SK-N-SH treated with all-trans-retinoic acid at 6 μM for 48 hours (cell line): ENCODE results near the gene ARHGEF10L.

Experiments
- ATAC-seq: fragments of 200-7000 bp; cut with Tn5 transposase; 3 replicates; pipeline ENCODE4 v1.9.1; 2020; ENCODE audit warnings: mild to moderate bottlenecking, moderate library complexity
- ARNTL ChIP-seq: fragments of 450-650 bp; formaldehyde crosslinking; IDR thresholded peaks from 2 replicates; pipeline ENCODE4 v1.5.0; 2020; ENCODE audit warnings: low read depth, mild to moderate bottlenecking, moderate library complexity, borderline replicate concordance
- BACH2 ChIP-seq: fragments of 250-450 bp; sonication (Bioruptor Pico); IDR thresholded peaks from 2 replicates; pipeline ENCODE4 v1.9.0; 2021; ENCODE audit warnings: mild to moderate bottlenecking, borderline replicate concordance
- CSDC2 ChIP-seq: fragments of 250-450 bp; sonication (Bioruptor Pico); IDR thresholded peaks from 2 replicates; pipeline ENCODE4 v1.5.0; 2020; ENCODE audit warnings: mild to moderate bottlenecking, moderate library complexity
- ESRRG ChIP-seq: fragments of 250-450 bp; sonication (Bioruptor Pico); IDR thresholded peaks from 2 replicates; pipeline ENCODE4 v1.6.1; 2021; ENCODE audit warnings: mild to moderate bottlenecking
- GLIS3 ChIP-seq: fragments of 250-450 bp; sonication (Bioruptor Pico); IDR thresholded peaks from 2 replicates; pipeline ENCODE4 v1.5.0; 2020; ENCODE audit warnings: mild to moderate bottlenecking, moderate library complexity
- ISL1 ChIP-seq: fragments of 250-450 bp; sonication (Bioruptor Pico); IDR thresholded peaks from 2 replicates; pipeline ENCODE4 v2.1.2; 2022; ENCODE audit warnings: mild to moderate bottlenecking, moderate library complexity
- OSR1 ChIP-seq: fragments of 250-450 bp; sonication (Bioruptor Pico); IDR thresholded peaks from 2 replicates; pipeline ENCODE4 v1.8.0; 2022; ENCODE audit warnings: moderate library complexity, mild to moderate bottlenecking, inconsistent platforms
- PPARA ChIP-seq: fragments of 250-450 bp; sonication (Bioruptor Pico); IDR thresholded peaks from 2 replicates; pipeline ENCODE4 v1.5.0; 2020; ENCODE audit warnings: mild to moderate bottlenecking, borderline replicate concordance
- RARB ChIP-seq: fragments of 250-450 bp; sonication (Bioruptor Pico); IDR thresholded peaks from 2 replicates; pipeline ENCODE4 v1.8.0; 2021; ENCODE audit warnings: mild to moderate bottlenecking, moderate library complexity
- SNAI2 ChIP-seq: fragments of 250-450 bp; sonication (Bioruptor Pico); IDR thresholded peaks from 2 replicates; pipeline ENCODE4 v1.5.0; 2020; ENCODE audit warnings: mild to moderate bottlenecking, moderate library complexity
- TCF4 ChIP-seq: fragments of 250-450 bp; sonication (Bioruptor Pico); IDR thresholded peaks from 2 replicates; pipeline ENCODE4 v1.8.0; 2021; ENCODE audit warnings: mild to moderate bottlenecking, moderate library complexity, borderline replicate concordance
- TOX ChIP-seq: fragments of 250-450 bp; sonication (Bioruptor Pico); IDR thresholded peaks from 2 replicates; pipeline ENCODE4 v1.8.0; 2021; ENCODE audit warnings: mild to moderate bottlenecking, moderate library complexity, borderline replicate concordance
- ZC3H10 ChIP-seq: fragments of 250-450 bp; sonication (Bioruptor Pico); IDR thresholded peaks from 2 replicates; pipeline ENCODE4 v1.5.1; 2021; ENCODE audit warnings: mild to moderate bottlenecking, moderate library complexity
- ZFP3 ChIP-seq: fragments of 250-450 bp; sonication (Bioruptor Pico); IDR thresholded peaks from 2 replicates; pipeline ENCODE4 v1.5.0; 2020; ENCODE audit warnings: mild to moderate bottlenecking, moderate library complexity
- ZFP30 ChIP-seq: fragments of 450-650 bp; formaldehyde crosslinking; IDR thresholded peaks from 2 replicates; pipeline ENCODE4 v1.5.0; 2022; ENCODE audit warnings: mild to moderate bottlenecking, moderate library complexity
- ZNF565 ChIP-seq: fragments of 450-650 bp; formaldehyde crosslinking; conservative IDR thresholded peaks from 2 replicates; pipeline ENCODE4 v1.5.0; 2020; ENCODE audit warnings: low read depth, mild to moderate bottlenecking, moderate library complexity
- ZNF70 ChIP-seq: fragments of 450-650 bp; formaldehyde crosslinking; IDR thresholded peaks from 2 replicates; pipeline ENCODE4 v1.5.0; 2020; ENCODE audit warnings: mild to moderate bottlenecking, moderate library complexity
- ZNF8 ChIP-seq: fragments of 450-650 bp; formaldehyde crosslinking; IDR thresholded peaks from 2 replicates; pipeline ENCODE4 v1.5.0; 2020; ENCODE audit warnings: mild to moderate bottlenecking, moderate library complexity
- TF ChIP-seq, protein P1 (sequence below): fragments of 250-450 bp; sonication (Bioruptor Pico); IDR thresholded peaks from 2 replicates; pipeline ENCODE4 v1.5.1; 2020; ENCODE audit warnings: low read depth, mild to moderate bottlenecking, moderate library complexity
- TF ChIP-seq, protein P2 (sequence below): fragments of 250-450 bp; sonication (Bioruptor Pico); IDR thresholded peaks from 2 replicates; pipeline ENCODE4 v1.8.0; 2021; ENCODE audit warnings: low read depth, mild to moderate bottlenecking, moderate library complexity, borderline replicate concordance
- TF ChIP-seq, protein P3 (sequence below): fragments of 250-450 bp; sonication (Bioruptor Pico); IDR thresholded peaks from 2 replicates; pipeline ENCODE4 v1.5.1; 2021; ENCODE audit warnings: mild to moderate bottlenecking, moderate library complexity
- TF ChIP-seq, protein P4 (sequence below): fragments of 250-450 bp; sonication (Bioruptor Pico); IDR thresholded peaks from 2 replicates; pipeline ENCODE4 v1.8.0; 2020; ENCODE audit warnings: mild to moderate bottlenecking, moderate library complexity, borderline replicate concordance

Gene ARHGEF10L

DNA sequence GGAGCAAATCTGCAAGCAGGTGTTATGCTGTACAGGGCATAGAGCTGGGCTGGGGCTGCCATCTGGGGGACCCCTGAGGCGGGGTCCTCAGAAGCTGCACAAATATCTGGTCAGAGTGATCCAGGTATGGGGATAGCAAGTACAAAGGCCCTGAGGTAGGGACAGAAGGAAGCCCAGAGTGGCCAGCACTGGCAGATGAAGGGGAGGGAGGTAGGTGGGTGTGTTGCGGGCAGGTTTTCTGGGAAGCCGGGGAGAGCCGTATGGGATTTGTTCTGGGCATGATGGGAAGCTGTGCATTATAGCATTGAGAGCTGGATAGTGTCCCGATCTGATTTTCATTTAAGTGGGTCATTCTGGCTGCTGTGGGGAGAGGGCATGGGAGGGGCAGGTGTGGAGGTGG lies 102.7 kb downstream of the ARHGEF10L start:
- no peak for ATAC-seq

DNA sequence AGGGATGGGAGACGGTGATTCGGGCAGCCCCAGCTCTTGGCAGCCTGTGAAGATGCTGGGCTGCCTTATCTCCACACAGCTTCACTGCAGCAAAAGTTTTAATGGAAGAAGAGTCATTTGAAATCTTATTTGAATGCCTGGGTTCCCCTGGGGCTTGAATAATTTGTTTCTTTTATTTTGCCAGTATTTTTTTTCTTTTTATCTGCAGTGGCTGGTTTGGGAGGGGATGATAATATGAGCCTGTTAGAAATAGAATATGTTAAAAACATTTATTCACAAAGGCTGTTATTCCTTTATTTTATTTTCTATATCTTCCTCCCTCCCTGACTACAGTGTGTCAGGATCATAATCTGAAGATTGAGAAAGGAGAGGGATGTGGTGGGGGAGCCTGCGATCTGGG lies 103.4 kb downstream of the ARHGEF10L start:
- TF ChIP-seq ZNF565 (CRISPR knock-in tag): no peak
- TF ChIP-seq ZNF70 (CRISPR knock-in tag): no peak
- TF ChIP-seq OSR1 (CRISPR knock-in tag): no peak
- TF ChIP-seq ZFP3 (CRISPR knock-in tag): no peak
- no peak for TF ChIP-seq ARNTL (CRISPR knock-in tag)
- TF ChIP-seq CSDC2 (CRISPR knock-in tag): no peak
- no peak for TF ChIP-seq ESRRG (CRISPR knock-in tag)
- no peak for TF ChIP-seq TCF4
- TF ChIP-seq, protein P1, sequence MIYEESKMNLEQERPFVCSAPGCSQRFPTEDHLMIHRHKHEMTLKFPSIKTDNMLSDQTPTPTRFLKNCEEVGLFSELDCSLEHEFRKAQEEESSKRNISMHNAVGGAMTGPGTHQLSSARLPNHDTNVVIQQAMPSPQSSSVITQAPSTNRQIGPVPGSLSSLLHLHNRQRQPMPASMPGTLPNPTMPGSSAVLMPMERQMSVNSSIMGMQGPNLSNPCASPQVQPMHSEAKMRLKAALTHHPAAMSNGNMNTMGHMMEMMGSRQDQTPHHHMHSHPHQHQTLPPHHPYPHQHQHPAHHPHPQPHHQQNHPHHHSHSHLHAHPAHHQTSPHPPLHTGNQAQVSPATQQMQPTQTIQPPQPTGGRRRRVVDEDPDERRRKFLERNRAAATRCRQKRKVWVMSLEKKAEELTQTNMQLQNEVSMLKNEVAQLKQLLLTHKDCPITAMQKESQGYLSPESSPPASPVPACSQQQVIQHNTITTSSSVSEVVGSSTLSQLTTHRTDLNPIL (CRISPR knock-in tag): no peak
- no peak for ATAC-seq

More for the DNA sequence above, 102.7 kb downstream of the ARHGEF10L start:
- TF ChIP-seq ZNF70 (CRISPR knock-in tag): no peak
- TF ChIP-seq, protein P2, sequence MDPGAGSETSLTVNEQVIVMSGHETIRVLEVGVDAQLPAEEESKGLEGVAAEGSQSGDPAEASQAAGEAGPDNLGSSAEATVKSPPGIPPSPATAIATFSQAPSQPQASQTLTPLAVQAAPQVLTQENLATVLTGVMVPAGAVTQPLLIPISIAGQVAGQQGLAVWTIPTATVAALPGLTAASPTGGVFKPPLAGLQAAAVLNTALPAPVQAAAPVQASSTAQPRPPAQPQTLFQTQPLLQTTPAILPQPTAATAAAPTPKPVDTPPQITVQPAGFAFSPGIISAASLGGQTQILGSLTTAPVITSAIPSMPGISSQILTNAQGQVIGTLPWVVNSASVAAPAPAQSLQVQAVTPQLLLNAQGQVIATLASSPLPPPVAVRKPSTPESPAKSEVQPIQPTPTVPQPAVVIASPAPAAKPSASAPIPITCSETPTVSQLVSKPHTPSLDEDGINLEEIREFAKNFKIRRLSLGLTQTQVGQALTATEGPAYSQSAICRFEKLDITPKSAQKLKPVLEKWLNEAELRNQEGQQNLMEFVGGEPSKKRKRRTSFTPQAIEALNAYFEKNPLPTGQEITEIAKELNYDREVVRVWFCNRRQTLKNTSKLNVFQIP (CRISPR knock-in tag): no peak
- TF ChIP-seq ZFP3 (CRISPR knock-in tag): no peak
- TF ChIP-seq, protein P1 (CRISPR knock-in tag): no peak
- TF ChIP-seq ZNF8 (CRISPR knock-in tag): no peak
- TF ChIP-seq ZC3H10 (CRISPR knock-in tag): no peak
- no peak for TF ChIP-seq ESRRG (CRISPR knock-in tag)
- TF ChIP-seq BACH2 (CRISPR knock-in tag): no peak
- no peak for TF ChIP-seq ZFP30
- TF ChIP-seq GLIS3 (CRISPR knock-in tag): no peak
- TF ChIP-seq, protein P3, sequence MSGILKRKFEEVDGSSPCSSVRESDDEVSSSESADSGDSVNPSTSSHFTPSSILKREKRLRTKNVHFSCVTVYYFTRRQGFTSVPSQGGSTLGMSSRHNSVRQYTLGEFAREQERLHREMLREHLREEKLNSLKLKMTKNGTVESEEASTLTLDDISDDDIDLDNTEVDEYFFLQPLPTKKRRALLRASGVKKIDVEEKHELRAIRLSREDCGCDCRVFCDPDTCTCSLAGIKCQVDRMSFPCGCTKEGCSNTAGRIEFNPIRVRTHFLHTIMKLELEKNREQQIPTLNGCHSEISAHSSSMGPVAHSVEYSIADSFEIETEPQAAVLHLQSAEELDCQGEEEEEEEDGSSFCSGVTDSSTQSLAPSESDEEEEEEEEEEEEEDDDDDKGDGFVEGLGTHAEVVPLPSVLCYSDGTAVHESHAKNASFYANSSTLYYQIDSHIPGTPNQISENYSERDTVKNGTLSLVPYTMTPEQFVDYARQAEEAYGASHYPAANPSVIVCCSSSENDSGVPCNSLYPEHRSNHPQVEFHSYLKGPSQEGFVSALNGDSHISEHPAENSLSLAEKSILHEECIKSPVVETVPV (CRISPR knock-in tag): no peak
- TF ChIP-seq SNAI2: no peak
- TF ChIP-seq ARNTL (CRISPR knock-in tag): no peak
- no peak for TF ChIP-seq TCF4
- TF ChIP-seq TOX: no peak
- TF ChIP-seq RARB (CRISPR knock-in tag): no peak
- TF ChIP-seq, protein P4, sequence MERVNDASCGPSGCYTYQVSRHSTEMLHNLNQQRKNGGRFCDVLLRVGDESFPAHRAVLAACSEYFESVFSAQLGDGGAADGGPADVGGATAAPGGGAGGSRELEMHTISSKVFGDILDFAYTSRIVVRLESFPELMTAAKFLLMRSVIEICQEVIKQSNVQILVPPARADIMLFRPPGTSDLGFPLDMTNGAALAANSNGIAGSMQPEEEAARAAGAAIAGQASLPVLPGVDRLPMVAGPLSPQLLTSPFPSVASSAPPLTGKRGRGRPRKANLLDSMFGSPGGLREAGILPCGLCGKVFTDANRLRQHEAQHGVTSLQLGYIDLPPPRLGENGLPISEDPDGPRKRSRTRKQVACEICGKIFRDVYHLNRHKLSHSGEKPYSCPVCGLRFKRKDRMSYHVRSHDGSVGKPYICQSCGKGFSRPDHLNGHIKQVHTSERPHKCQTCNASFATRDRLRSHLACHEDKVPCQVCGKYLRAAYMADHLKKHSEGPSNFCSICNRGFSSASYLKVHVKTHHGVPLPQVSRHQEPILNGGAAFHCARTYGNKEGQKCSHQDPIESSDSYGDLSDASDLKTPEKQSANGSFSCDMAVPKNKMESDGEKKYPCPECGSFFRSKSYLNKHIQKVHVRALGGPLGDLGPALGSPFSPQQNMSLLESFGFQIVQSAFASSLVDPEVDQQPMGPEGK (CRISPR knock-in tag): no peak
- no peak for TF ChIP-seq ISL1
- no peak for TF ChIP-seq CSDC2 (CRISPR knock-in tag)
- TF ChIP-seq, all 23 proteins: peak for 0

DNA sequence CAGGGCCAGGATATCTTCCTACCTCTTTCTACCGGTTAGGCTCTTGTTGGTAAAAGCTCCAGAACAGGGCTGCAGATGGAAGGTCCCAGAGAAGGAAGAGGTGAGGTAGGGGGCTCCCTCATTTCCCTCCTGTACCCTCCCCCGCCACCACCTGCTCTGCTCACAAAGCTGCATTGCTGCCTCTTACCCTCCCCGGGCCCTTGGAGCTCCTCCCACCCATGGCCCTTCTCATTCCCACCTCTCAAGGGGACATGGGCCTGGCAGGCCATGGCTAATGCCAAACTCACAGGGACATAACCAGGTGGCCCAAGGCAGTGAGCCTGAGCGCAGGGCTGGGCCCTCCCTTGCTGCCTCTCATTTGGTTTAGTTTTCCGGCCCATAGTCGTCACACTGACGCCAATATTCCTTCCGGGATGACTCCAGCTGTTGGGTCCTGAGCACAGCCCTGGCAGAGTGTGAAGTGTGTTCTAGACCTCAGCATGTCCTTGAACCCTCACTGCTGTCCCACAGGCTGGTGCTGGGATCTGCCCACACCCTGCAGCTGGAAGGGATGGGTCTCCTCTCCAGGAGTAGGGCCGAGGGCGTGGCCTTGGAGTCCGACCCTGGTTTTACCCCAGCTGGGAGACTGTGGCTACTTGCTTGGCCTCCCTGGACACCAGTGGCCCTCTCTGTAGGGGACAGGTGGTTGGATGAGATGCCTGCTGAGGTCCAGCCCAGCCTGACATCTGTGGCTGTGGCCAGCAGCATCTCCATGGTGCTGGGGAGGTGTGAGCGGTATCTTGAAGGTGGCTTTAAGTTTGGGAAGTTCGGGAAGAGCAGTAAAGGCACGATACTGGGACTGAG lies 104.6 kb downstream of the ARHGEF10L start:
- ATAC-seq: no peak
- no peak for TF ChIP-seq ARNTL (CRISPR knock-in tag)
- no peak for TF ChIP-seq ZC3H10 (CRISPR knock-in tag)
- TF ChIP-seq TCF4: no peak
- TF ChIP-seq, protein P1 (CRISPR knock-in tag): no peak
- TF ChIP-seq ZFP30: no peak
- TF ChIP-seq ZFP3 (CRISPR knock-in tag): no peak
- TF ChIP-seq TOX: no peak
- no peak for TF ChIP-seq SNAI2
- TF ChIP-seq, protein P4 (CRISPR knock-in tag): no peak
- TF ChIP-seq, protein P3 (CRISPR knock-in tag): no peak
- TF ChIP-seq ESRRG (CRISPR knock-in tag): no peak
- no peak for TF ChIP-seq CSDC2 (CRISPR knock-in tag)
- no peak for TF ChIP-seq PPARA (CRISPR knock-in tag)
- no peak for TF ChIP-seq ISL1
- TF ChIP-seq OSR1 (CRISPR knock-in tag): no peak
- no peak for TF ChIP-seq ZNF8 (CRISPR knock-in tag)
